ENCODE measurements around the gene MYOZ3. TPM values are rescaled to one million over a fixed set of nuclear protein-coding genes. Genes with fewer than 3 reads are reported as not detected.

Gene MYOZ3
- total and polyA plus RNA-seq, 5 experiments from 2014 or later, result 0.05 to 0.19 TPM; not detected in 3

DNA sequence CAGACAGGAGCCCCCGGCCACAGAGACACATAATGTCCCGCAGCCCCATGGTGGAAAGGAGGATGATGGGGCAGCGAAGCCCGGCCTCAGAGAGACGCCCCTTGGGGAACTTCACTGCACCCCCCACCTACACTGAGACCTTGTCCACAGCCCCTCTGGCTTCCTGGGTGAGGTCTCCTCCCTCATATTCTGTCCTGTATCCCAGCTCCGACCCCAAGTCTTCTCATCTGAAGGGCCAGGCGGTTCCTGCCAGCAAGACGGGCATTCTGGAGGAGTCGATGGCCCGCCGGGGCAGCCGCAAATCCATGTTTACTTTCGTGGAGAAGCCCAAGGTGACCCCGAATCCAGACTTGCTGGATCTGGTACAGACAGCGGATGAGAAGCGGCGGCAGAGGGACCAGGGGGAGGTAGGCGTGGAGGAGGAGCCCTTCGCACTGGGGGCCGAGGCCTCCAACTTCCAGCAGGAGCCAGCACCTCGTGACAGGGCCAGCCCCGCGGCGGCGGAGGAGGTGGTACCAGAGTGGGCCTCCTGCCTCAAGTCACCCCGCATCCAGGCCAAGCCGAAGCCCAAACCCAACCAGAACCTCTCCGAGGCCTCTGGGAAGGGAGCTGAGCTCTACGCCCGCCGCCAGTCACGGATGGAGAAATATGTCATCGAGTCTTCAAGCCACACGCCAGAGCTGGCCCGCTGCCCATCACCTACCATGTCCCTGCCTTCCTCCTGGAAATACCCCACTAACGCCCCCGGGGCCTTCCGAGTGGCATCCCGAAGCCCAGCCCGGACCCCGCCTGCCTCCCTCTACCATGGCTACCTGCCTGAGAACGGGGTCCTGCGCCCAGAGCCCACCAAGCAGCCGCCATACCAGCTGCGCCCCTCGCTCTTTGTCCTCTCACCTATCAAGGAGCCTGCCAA, 11.7 kb upstream of the MYOZ3 start:
- no peaks in the 10 kb centered on the region for H3K36me3 Mint-ChIP-seq
- peaks cover 0 to 3% (median 0%) of the 10 kb centered on the region in 5 donors for H3K27me3 Mint-ChIP-seq
- no peaks in the 10 kb centered on the region for H3K9me3 Mint-ChIP-seq
- POLR2A ChIA-PET, result no interaction called here
- DNase-seq, result no peak
- no peak for ATAC-seq
- H3K27ac Mint-ChIP-seq, result no peak overlapping the region
- no peak overlapping the region for H3K4me3 Mint-ChIP-seq
- H3K4me1 Mint-ChIP-seq, result peaks cover 0 to 2% (median 0%) of the 10 kb centered on the region in 4 donors

DNA sequence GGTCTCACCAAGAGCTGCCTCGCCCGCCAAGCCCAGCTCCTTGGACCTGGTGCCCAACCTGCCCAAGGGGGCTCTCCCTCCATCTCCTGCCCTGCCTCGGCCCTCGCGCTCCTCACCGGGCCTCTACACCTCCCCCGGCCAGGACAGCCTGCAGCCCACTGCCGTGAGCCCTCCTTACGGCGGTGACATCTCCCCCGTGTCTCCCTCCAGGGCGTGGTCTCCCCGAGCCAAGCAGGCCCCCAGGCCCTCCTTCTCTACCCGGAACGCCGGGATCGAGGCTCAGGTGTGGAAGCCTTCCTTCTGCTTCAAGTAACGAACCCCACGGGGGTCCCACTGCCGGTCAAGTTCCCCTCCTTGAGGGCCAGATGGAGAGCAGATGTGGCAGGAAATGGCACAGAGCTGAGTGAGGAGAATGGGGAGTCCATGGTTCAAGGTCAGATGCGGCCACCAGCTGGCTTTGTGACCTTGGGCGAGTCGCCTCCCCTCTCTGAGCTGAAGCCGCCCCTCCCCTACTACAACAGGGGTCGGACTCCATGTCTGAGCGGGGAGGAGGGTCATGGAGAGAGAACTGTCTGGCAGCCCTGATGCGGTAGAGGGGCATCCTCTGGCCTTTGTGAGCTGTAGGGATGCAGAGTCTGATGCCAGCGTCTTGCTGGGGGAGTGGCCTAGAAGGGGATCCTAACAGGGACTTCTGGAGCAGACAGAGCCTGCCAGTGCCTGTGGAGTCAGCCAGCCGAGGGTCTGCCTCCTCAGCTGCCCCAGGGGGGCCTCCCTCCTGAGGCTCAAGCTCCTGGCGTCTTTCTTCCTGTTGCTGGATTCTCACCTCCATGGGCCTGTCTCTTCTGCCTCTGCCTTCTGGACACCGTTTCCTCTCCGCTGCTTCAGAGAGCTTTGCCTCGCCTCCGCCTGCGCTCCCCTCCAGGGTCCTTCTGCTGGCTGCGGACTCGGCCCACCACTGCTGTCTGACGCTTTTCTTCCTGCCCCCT, 10.7 kb upstream of the MYOZ3 start:
- Mint-ChIP-seq H3K27me3 (no peaks in the 10 kb centered on the region), H3K27ac (no peak overlapping the region), H3K4me3 (no peak overlapping the region), H3K36me3 (no peaks in the 10 kb centered on the region), H3K4me1 (peaks cover 0 to 2% (median 0%) of the 10 kb centered on the region in 4 donors), H3K9me3 (no peaks in the 10 kb centered on the region)
- POLR2A ChIA-PET, result no interaction called here
- ATAC-seq (no peak), DNase-seq (no peak)

DNA sequence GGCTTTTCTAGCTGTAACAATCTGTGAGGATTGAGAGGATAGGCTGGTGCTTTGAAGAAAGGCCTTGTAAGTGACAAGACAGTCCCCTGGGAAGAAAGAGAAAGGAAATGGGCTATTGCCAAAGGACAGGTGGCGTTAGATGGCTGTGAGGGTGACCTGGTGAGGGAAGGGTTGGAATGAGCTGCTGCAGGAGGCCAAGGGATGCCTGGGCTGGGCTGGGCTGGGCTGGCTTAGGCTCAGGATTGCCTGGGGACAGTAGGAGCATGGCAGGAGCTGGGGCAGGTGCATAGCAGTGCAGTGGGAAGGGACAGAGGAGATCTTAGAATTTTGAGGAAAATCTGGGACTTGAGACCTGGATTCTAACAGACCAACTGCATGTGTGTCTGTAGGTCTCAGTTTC, 9.7 kb upstream of the MYOZ3 start:
- Mint-ChIP-seq H3K27ac (no peak overlapping the region), H3K36me3 (no peaks in the 10 kb centered on the region), H3K4me3 (no peak overlapping the region), H3K27me3 (no peaks in the 10 kb centered on the region), H3K9me3 (no peaks in the 10 kb centered on the region), H3K4me1 (peaks cover 2 to 5% (median 4%) of the 10 kb centered on the region in 4 donors)
- DNase-seq (no peak), ATAC-seq (no peak)
- POLR2A ChIA-PET, result no interaction called here

DNA sequence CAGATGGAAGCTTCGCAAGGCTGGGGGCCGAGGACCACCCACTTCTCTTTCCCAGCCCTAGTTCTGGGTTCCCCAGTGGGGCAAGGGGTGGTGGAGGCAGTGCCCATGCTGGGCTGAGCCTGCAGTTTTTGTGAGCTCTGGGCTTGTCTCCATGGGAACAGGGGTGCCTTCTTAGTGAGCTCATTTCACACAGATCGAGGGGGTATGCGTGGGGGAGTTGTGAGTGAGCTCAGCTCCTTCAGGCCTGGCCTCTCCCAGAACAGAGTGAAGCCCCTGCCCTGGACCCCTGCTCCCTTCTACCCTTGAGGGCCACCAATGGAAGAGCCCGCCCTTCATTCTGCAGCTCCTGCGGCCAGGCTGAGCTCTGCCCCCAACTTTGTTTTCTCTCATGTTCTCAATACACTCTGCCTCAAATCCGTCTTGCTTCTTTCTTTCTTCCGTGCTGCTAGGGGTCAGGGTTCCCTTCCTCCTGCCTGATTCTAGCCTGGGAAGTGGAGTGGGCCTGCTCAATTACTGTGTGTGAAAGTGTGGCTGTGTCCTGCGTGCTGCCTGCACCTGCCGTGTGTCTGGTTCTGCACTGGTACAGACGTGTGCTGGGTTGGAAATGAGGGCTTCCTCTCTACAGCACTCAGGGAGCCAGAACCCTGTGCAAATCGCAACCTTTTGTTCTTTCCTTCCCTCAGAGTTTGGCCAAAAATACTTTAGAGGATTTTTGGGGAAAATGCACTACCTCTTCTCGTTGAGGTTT, 9.0 kb upstream of the MYOZ3 start:
- Mint-ChIP-seq H3K36me3 (no peaks in the 10 kb centered on the region), H3K4me3 (no peak overlapping the region), H3K27ac (no peak overlapping the region), H3K9me3 (no peaks in the 10 kb centered on the region), H3K27me3 (no peaks in the 10 kb centered on the region), H3K4me1 (peaks cover 2 to 5% (median 4%) of the 10 kb centered on the region in 4 donors)
- no peak for ATAC-seq
- DNase-seq, result no peak
- POLR2A ChIA-PET, result no interaction called here

DNA sequence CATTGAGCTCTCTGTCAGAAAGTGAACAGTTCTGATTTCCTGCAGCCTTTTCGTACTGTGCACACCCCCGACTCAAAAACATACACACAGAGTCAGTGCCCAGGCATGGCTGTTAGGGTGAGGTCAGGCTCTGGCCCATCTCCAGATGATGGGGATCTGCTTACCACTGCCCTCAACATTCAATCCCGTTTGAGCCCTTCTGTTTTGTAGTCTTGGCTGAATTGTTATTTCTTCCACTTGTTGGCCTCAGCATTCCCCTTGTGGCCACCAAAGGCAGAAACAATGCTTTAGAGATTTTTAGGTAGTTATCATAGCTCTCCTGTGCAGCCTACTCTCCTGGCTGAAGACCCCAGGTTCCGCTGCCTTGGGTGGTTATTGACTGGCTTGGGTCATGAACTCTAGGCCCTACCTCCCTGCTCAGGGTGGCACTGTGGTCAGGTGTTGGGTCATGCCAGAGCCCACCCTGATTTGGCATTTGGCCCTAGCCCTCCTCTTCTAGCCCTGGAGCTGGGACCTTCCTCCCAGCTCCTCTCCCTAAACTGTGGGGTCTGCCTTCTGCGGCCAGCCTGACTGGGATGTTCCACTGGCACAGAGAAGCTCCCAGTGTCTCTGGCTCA, 7.8 kb upstream of the MYOZ3 start:
- POLR2A ChIA-PET, result no interaction called here
- H3K4me3 Mint-ChIP-seq, result no peak overlapping the region
- H3K27me3 Mint-ChIP-seq, result no peaks in the 10 kb centered on the region

DNA sequence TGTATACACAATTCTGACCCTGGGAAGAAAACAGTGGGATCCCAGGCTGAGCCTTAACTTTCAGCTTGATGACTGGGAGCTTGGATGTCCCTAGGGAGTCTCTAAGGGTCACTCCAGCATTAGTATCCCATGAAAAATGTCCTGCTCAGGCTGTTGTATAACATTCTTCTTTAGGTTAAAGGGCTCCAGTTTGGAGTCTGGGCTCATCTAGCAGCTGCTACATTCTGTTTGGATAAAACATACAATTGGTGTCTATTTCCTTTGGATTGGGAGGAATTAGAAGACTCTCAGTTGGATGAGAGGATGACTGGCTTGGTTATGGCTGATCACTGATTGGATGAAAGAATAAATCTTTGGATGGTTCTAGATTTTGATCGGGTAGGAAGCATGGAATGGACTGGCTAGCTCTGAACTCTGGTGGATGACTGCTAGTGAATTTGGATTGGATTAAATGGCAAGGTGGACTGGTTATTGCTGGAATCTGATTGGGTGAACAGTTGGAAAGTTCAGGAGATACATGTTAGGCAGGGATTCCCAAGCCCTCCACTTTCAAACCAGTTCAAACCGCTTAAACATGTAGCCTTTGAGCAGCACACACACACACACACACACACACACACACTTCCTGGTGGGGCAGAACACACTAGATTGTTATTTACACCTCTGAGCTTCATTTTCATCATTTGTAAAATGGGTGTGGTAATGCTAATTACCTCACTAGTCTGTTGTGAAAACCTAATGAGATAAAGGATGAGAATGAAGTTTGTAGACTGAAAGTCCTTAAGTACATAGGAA, 7.1 kb upstream of the MYOZ3 start:
- peak in 2 of 10 donors; percentile 5 to 8 for DNase-seq
- Mint-ChIP-seq H3K27ac (peak overlapping the region in 1 of 10 donors; percentile 20), H3K36me3 (no peaks in the 10 kb centered on the region), H3K27me3 (no peaks in the 10 kb centered on the region), H3K4me1 (peaks cover 3 to 11% (median 10%) of the 10 kb centered on the region in 4 donors), H3K4me3 (no peak overlapping the region), H3K9me3 (no peaks in the 10 kb centered on the region)
- POLR2A ChIA-PET, result no interaction called here
- no peak for ATAC-seq

More for the DNA sequence above, 7.8 kb upstream of the MYOZ3 start:
- Mint-ChIP-seq H3K9me3 (no peaks in the 10 kb centered on the region), H3K27ac (no peak overlapping the region), H3K4me1 (peaks cover 3 to 11% (median 10%) of the 10 kb centered on the region in 4 donors), H3K36me3 (no peaks in the 10 kb centered on the region)
- DNase-seq (no peak), ATAC-seq (no peak)

DNA sequence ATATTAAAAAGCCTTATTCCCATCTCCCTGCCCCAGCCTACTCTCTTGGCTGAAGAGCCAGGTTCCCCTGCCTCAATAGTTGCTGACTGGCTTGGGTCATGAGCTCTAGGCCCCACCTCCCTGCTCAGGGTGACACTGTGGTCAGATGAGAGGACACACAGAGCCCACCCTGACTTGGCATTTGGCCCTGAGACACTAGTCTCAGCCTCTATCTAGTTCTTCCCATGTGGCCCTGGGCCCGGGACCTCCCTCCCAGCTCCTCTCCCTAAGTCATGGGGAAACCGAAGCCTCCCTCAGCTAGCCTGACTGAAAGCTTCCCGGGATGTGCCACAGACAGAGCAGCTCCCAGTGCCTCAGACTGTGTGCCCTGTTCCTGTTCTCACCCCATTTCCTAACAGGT, 5.8 kb upstream of the MYOZ3 start:
- POLR2A ChIA-PET, result no interaction called here

DNA sequence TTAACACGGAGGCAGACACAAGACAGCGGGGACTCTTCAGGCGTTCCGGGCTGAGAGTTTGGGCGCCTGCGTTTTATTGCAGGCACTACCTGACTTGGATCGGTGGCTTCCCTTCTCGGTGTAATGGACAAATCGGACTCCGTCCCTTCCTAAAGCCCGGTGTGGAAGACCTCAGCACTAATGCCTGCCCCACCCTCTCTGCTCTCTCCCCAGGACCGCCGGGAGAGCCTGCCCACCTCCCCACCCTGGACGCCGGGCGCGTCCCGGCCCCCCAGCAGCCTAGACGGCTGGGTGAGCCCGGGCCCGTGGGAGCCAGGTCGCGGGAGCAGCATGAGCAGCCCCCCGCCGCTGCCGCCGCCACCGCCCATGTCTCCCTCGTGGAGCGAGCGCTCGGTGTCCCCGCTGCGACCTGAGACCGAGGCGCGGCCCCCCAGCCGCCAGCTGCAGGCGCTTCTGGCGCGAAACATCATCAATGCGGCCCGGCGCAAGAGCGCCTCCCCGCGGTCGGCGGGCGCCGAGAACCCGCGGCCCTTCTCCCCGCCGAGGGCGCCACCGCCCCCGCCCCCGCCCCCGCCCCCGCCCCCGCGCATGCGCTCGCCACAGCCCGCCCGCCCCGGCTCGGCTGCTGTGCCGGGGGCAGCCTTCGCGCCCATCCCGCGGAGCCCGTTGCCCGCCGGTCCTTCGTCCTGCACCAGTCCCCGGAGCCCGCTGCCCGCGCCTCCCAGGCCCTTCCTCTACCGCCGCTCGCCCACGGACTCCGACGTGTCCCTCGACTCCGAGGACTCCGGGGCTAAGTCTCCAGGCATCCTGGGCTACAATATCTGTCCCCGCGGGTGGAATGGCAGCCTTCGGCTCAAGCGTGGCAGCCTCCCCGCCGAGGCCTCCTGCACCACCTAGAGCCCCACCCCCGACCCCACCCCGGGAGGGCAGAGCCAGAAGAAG, 4.6 kb upstream of the MYOZ3 start:
- Mint-ChIP-seq H3K27ac (peak overlapping the region in 6 of 10 donors; percentile 27 to 89 (median 66)), H3K4me3 (peak overlapping the region; percentile 74 to 87 (median 78)), H3K36me3 (no peaks in the 10 kb centered on the region), H3K4me1 (peaks cover 3 to 13% (median 10%) of the 10 kb centered on the region in 4 donors), H3K27me3 (peaks cover 0 to 4% (median 0%) of the 10 kb centered on the region in 5 donors), H3K9me3 (no peaks in the 10 kb centered on the region)
- ATAC-seq (peak; percentile 93 to 95), DNase-seq (peak; percentile 75 to 88 (median 86))
- POLR2A ChIA-PET, result interaction anchor here (2.0 kb wide), 1 partner anchor 44 kb away, joined by 6 read pairs; the partner anchor contains the start of gene RBM22

More for the DNA sequence above, 5.8 kb upstream of the MYOZ3 start:
- no peak for ATAC-seq
- Mint-ChIP-seq H3K4me3 (peak overlapping the region in 6 of 10 donors; percentile 15 to 79 (median 70)), H3K9me3 (no peaks in the 10 kb centered on the region), H3K27ac (no peak overlapping the region), H3K4me1 (peaks cover 3 to 13% (median 10%) of the 10 kb centered on the region in 4 donors), H3K36me3 (no peaks in the 10 kb centered on the region), H3K27me3 (peaks cover 0 to 3% (median 0%) of the 10 kb centered on the region in 5 donors)
- DNase-seq, result no peak

DNA sequence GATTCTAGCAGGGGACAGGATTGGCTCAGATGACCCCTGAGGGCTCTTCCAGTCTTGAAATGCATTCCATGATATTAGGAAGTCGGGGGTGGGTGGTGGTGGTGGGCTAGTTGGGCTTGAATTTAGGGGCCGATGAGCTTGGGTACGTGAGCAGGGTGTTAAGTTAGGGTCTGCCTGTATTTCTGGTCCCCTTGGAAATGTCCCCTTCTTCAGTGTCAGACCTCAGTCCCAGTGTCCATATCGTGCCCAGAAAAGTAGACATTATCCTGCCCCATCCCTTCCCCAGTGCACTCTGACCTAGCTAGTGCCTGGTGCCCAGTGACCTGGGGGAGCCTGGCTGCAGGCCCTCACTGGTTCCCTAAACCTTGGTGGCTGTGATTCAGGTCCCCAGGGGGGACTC, 2.9 kb upstream of the MYOZ3 start:
- ATAC-seq (no peak), DNase-seq (no peak)
- H3K4me3 Mint-ChIP-seq, result peak overlapping the region in 8 of 10 donors; percentile 31 to 85 (median 75)
- H3K27ac Mint-ChIP-seq, result peak overlapping the region in 1 of 10 donors; percentile 58
- no peaks in the 10 kb centered on the region for H3K9me3 Mint-ChIP-seq
- no peaks in the 10 kb centered on the region for H3K36me3 Mint-ChIP-seq
- peaks cover 3 to 13% (median 10%) of the 10 kb centered on the region in 4 donors for H3K4me1 Mint-ChIP-seq
- H3K27me3 Mint-ChIP-seq, result peaks cover 0 to 10% (median 4%) of the 10 kb centered on the region in 5 donors
- POLR2A ChIA-PET, result interaction anchor here (0.8 to 2.0 kb wide), 2 partner anchors 43 to 201 kb away, joined by 3 to 6 read pairs; partner anchors contain the start of gene RBM22

DNA sequence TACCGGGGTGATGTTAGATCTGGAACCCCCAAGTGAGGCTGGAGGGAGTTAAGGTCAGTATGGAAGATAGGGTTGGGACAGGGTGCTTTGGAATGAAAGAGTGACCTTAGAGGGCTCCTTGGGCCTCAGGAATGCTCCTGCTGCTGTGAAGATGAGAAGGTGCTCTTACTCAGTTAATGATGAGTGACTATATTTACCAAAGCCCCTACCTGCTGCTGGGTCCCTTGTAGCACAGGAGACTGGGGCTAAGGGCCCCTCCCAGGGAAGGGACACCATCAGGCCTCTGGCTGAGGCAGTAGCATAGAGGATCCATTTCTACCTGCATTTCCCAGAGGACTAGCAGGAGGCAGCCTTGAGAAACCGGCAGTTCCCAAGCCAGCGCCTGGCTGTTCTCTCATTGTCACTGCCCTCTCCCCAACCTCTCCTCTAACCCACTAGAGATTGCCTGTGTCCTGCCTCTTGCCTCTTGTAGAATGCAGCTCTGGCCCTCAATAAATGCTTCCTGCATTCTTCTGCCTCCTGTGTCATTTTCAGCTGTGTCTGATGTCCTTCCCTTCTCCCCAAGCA, 2.3 kb upstream of the MYOZ3 start:
- ATAC-seq (no peak), DNase-seq (no peak)
- H3K4me1 Mint-ChIP-seq, result peaks cover 3 to 13% (median 10%) of the 10 kb centered on the region in 4 donors
- POLR2A ChIA-PET, result no interaction called here
- H3K36me3 Mint-ChIP-seq, result no peaks in the 10 kb centered on the region
- H3K27me3 Mint-ChIP-seq, result peaks cover 0 to 10% (median 4%) of the 10 kb centered on the region in 5 donors
- peak overlapping the region in 1 of 10 donors; percentile 11 for H3K4me3 Mint-ChIP-seq
- peak overlapping the region in 3 of 10 donors; percentile 18 to 83 (median 36) for H3K27ac Mint-ChIP-seq
- H3K9me3 Mint-ChIP-seq, result no peaks in the 10 kb centered on the region

All from naive thymus-derived CD8-positive, alpha-beta T cell (primary cell).